HG03097 (cell line): ENCODE data around the gene CSRNP3.

Experiments
- ATAC-seq: cut with Tn5 transposase; IDR thresholded peaks from one replicate; pipeline ENCODE4 v1.9.1; 2021; ENCODE audit not compliant: unreplicated experiment, low FRiP score

CSRNP3 gene

GRCh38 chr2:165469417-165469816 lies at the start of gene CSRNP3:
CSRNP3 (plus strand) TSS chr2:165469698; CDS start chr2:165595066, 125,368 bp downstream.
- ATAC-seq, result no peak

DNA sequence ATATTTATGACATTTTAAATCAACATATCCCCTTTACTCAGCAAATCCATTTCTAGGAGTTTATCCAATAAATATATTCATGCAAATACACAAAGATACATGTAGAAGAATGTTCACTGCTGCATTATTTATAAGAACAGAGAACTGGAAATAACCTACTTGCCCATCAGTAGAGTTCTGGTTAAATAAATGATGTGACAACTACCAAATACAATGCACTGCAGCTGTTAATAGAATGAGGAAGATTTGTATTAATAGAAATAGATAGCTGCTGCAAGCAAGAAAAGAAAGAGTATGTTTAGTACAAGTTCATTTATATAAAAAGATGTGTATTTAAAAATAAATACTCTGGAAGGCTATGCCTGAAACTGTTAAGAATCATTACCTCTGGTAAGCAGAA lies 49.3 kb upstream of the CSRNP3 start:
- no peak for ATAC-seq

DNA sequence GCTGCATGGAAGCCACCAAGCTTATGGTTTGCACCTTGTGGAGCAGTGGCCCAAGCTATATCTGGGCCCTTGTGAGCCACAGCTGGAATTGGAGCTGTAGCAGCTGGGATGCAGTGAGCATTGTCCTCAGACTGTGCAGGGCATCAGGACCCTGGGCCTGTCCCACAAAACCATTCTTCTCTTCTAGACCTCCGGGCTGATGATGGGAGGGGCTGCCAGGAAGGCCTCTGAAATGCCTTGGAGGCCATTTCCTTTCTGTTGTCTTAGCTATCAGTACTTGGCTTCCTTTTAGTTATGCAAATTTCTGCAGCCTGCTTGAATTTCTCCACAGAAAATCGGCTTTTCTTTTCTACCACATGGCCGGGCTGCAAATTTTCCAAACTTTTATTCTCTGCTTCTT lies 46.4 kb upstream of the CSRNP3 start:
- no peak for ATAC-seq

GRCh38 chr2:165425556-165425955 lies 43.9 kb upstream of the CSRNP3 start:
- no peak for ATAC-seq

GRCh38 chr2:165427686-165428085 lies 41.8 kb upstream of the CSRNP3 start:
- no peak for ATAC-seq

GRCh38 chr2:165428926-165429325 lies 40.6 kb upstream of the CSRNP3 start:
- no peak for ATAC-seq

DNA sequence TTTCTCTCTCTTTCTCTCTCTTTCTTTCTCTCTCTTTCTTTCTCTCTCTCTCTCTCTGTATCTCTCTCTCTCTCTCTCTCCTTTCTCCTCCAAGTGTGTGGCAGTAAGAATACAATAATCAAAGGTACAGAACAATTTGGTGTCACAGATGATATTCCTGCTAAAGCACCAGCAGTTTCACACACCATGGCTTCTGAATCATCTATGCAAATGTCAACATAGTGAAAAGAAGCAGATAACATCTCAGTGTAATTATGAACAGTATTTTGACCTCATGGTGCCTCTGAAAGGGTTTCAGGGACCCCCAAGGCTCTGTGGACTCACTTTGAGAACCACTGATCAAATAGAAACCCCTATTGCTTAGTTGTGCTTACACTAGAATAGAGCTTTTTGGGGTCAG lies 38.5 kb upstream of the CSRNP3 start:
- ATAC-seq, result no peak

DNA sequence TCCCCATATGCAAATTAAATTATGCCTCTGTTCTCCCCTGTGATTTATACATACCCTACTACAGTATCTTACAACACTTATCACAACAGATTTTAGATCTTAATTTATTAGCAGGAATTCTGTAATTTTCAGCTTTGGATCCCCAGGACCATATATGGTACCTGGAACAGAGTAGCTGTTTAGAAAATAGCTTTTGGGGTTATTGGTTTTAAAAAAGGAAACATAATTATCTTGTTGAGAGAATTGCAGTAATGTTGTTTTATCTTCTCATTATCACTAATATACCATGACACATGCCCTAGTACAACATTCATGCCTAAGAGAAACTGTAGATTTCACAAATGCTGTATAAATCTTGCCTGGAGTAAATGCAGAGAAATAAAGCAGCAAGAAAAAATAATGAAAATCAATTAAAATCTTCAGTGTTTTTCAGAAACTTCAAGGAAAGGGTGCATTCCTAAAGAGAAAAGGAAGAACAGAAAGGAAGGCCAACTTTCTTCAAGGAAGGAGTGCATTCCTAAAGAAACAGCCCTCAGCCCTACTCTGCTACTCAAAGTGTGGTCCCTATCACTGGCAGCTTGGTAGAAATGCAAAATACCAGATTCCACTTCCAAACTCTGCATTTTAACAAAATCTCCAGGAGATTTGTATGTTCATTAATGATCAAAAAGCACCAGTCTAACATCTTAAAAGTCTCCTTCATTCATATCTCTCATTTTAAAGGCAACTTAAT lies 37.1 kb upstream of the CSRNP3 start:
- no peak for ATAC-seq

DNA sequence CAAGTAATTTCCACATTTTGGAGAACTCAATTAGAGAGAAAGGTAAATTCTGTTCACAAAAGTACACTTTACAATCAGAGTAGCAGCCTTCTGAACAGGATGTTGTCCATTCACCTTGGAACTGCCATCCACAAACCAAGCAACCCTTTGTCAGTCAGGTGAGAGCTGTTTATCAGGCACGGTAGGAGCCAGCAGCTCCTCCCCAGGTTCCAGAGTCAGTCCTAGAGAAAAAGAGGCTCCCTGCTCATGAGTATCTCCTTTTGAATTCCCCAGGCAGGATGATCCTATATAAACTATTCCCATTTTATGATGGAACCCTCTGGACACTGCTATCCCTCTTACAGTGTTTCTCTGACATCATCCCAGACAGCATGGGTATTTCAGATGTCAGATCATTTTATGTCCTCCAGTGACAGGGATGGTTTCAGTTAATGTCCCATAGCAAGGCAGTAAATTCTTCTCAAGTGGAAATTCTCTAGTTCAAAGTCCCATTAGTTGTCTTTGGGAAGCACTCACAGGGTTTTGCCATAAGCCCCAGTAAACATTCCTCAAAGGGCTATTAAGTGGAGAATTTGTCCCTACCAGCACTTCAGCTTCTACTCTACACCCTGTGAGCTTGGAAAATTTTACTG lies 34.5 kb upstream of the CSRNP3 start:
- ATAC-seq, result no peak

DNA sequence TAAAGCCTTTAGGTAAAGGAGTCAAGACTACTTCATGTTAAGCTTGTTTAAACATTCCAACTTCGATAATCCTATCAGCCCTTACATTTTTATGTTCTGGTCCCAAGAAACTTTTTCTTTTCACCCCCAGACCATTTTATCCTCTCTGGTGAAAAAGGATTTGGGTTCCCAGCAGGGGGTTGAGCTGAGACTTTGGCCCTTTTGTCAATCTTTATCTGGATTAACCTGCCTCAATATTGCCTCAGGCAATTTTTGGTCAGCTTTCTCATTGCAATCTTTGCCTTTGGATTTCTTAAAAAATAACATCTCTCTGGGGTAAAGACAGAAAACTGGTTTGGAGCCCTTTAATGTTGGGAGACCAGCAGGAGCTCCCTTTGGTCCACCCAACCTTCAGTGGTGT lies 33.9 kb upstream of the CSRNP3 start:
- ATAC-seq, result no peak

DNA sequence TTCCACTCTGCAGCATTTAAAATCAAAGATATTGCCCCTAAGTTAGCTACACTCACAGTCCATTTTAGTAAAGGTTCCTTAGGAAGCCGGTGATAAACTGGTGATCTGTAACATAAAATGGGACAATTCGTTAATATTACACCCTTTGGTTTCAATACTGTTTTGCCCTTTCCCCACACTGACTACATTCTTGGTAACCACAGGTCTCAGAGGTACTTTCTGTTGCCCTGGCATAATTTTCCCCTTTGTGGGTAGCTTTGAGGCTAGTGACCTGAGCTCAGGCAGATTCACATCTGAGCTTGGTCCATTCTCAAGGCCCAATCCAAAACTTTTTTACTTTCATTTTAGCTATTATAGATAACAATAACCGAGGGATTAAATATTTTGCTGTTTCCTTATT lies 32.9 kb upstream of the CSRNP3 start:
- ATAC-seq, result peak; percentile 73

- ATAC-seq, result no peak
These were observed 29.1 kb upstream of the CSRNP3 start for GRCh38 chr2:165440367-165440766.

GRCh38 chr2:165443511-165443910 lies 26.0 kb upstream of the CSRNP3 start:
- ATAC-seq, result no peak

DNA sequence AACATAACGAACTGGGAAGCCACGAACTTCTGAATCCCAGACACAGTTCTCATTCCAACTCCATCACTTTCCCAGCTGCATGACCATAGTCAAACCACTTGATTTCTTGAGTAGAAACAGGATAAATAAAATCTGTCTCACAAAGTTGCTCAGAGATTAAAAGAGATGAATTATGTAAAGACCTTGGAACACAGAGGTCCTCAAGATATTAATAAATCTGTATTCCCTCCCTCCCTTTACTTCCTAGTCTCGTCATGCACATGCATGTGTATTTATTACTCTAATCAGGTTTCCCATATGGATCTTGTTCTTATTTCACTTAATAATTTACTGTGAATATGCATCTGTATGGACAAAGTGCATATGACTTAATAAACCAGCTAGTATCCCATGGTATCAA lies 21.1 kb upstream of the CSRNP3 start:
- ATAC-seq, result no peak

GRCh38 chr2:165450156-165450555 lies 19.3 kb upstream of the CSRNP3 start:
- no peak for ATAC-seq

GRCh38 chr2:165452327-165452726 lies 17.2 kb upstream of the CSRNP3 start:
- ATAC-seq, result no peak

GRCh38 chr2:165453561-165454094 lies 15.9 kb upstream of the CSRNP3 start:
- no peak for ATAC-seq

DNA sequence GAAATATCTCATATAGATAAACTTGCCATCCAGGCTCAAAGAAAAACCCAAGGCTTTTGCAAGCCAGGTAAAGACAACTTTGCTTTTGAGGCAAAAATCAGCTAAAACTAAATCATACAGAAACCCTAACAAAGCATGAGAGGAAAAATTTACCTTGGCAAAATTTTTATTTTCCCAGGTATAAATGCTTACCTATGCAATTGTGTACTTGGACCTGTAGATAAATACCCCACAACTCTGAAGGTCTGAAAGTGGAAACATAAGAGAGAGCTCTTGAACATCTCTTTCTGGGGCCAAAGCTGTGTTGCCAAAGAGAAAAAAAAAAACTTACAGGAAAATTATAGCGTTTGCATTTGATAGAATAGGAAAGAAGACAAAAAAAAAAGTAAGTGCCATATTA lies 14.6 kb upstream of the CSRNP3 start:
- no peak for ATAC-seq

DNA sequence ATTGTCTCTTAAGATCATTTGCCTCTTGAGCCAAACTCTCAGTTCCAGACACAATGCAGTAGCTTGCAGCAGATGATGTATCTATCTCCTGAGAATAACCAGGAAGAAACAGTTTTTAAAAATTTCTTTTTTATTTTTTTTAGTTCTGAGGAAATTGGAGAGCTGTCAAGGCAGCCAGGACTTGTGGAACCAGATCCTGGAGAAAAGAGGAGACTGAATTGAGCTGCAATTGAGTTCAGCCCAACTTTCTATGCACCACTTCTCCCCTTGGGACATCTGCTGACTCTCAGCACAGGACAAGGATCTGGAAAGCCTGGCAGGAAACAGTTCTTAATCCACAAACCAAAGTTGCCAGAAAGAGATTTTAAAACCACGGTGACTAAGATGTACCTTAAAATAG lies 13.5 kb upstream of the CSRNP3 start:
- no peak for ATAC-seq

- no peak for ATAC-seq
These were observed 7.1 kb upstream of the CSRNP3 start for GRCh38 chr2:165462443-165462842.

DNA sequence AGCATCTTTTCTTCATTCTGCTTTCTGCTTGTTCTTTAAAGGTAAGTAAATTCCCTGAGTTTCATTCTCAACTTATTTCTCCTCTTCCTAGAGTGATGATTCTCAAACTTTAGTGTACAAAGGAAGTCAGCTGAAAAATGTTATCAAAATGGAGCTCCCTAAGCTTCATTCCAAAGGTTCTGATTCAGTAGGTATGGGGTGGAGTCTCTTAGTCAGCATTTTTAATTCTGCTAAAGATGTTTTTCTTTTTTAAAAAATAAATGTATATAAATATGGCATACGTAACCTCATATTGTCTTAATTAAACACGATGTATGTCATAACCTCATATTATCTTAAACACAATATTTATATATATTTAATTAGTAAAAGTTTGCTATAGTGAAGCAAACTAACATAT lies 3.1 kb upstream of the CSRNP3 start:
- no peak for ATAC-seq

DNA sequence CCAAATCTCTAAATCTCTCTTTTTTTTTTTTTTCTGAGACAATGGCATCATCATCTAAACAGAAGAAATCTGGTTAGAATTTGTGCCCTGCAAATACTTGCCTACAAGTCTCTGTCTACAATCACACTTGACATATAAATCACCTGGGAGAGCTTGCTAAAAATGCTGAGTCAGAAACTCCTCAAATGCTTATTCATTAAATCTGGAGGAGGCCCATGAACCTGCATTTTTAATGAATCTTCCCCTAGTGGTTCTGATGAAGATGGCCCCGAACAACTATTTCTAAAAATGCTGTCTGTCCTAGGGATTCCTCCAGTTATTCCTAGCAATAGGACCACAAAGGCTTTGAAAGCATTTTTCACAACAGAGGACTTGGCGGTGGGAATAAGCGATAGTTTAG lies 1.6 kb upstream of the CSRNP3 start:
- ATAC-seq, result no peak
